ENCODE measurements around the gene NOL7.

Gene NOL7

GRCh38 chr6:13614926-13615791, at the start of gene NOL7:
Gene NOL7, plus strand, starts transcription at chr6:13615335. Its CDS starts 24 bp downstream, at chr6:13615359.
- peak; percentile 76 for DNase-seq

- DNase-seq = no peak
Observed at GRCh38 chr6:13565921-13566320, 49.2 kb upstream of the NOL7 start.

GRCh38 chr6:13566500-13566899, 48.6 kb upstream of the NOL7 start:
- DNase-seq = no peak

- DNase-seq = no peak
Observed at GRCh38 chr6:13568970-13569369, 46.2 kb upstream of the NOL7 start.

GRCh38 chr6:13572240-13572639, 42.9 kb upstream of the NOL7 start:
- DNase-seq = no peak

- no peak for DNase-seq
Observed at GRCh38 chr6:13572951-13573654, 42.0 kb upstream of the NOL7 start.

GRCh38 chr6:13573669-13574110, 41.4 kb upstream of the NOL7 start:
- no peak for DNase-seq

- peak; percentile 79 for DNase-seq
Observed at GRCh38 chr6:13574149-13574570, 41.0 kb upstream of the NOL7 start.

GRCh38 chr6:13574571-13575376, 40.4 kb upstream of the NOL7 start, which contains the start of gene SIRT5:
Gene SIRT5, plus strand, starts transcription at chr6:13574601. Its CDS starts 9,510 bp downstream, at chr6:13584111.
- peak; percentile 82 for DNase-seq

- DNase-seq = no peak
Observed at GRCh38 chr6:13575377-13575775, 39.8 kb upstream of the NOL7 start.

GRCh38 chr6:13576017-13576416, 39.1 kb upstream of the NOL7 start:
- DNase-seq = no peak

GRCh38 chr6:13577926-13578325, 37.2 kb upstream of the NOL7 start:
- no peak for DNase-seq

- DNase-seq = no peak
Observed at GRCh38 chr6:13579911-13580310, 35.2 kb upstream of the NOL7 start.

- no peak for DNase-seq
Observed at GRCh38 chr6:13581700-13582229, 33.4 kb upstream of the NOL7 start.

GRCh38 chr6:13586603-13587542, 28.3 kb upstream of the NOL7 start:
- DNase-seq = no peak

- DNase-seq = no peak
Observed at GRCh38 chr6:13589801-13590200, 25.3 kb upstream of the NOL7 start.

GRCh38 chr6:13590574-13591153, 24.5 kb upstream of the NOL7 start:
- DNase-seq = no peak

- DNase-seq = no peak
Observed at GRCh38 chr6:13591205-13591921, 23.8 kb upstream of the NOL7 start.

GRCh38 chr6:13593103-13593502, 22.0 kb upstream of the NOL7 start:
- DNase-seq = no peak

- DNase-seq = no peak
Observed at GRCh38 chr6:13593720-13594119, 21.4 kb upstream of the NOL7 start.

GRCh38 chr6:13597073-13597472, 18.1 kb upstream of the NOL7 start:
- no peak for DNase-seq
